ENCODE data around the gene FST.

Gene FST

GRCh38 chr5:53512539-53512938 lies 32.1 kb downstream of the FST start:
- Mint-ChIP-seq H3K27me3 (ENCODE audit: low read depth) (no peaks in the 10 kb centered on the region), H3K9me3 (peaks cover 26% of the 10 kb centered on the region), H3K4me3 (no peak overlapping the region), H3K27ac (no peak overlapping the region), H3K4me1 (no peaks in the 10 kb centered on the region), H3K36me3 (ENCODE audit: low read depth) (peaks cover 4% of the 10 kb centered on the region)
- TF ChIP-seq, protein P1, sequence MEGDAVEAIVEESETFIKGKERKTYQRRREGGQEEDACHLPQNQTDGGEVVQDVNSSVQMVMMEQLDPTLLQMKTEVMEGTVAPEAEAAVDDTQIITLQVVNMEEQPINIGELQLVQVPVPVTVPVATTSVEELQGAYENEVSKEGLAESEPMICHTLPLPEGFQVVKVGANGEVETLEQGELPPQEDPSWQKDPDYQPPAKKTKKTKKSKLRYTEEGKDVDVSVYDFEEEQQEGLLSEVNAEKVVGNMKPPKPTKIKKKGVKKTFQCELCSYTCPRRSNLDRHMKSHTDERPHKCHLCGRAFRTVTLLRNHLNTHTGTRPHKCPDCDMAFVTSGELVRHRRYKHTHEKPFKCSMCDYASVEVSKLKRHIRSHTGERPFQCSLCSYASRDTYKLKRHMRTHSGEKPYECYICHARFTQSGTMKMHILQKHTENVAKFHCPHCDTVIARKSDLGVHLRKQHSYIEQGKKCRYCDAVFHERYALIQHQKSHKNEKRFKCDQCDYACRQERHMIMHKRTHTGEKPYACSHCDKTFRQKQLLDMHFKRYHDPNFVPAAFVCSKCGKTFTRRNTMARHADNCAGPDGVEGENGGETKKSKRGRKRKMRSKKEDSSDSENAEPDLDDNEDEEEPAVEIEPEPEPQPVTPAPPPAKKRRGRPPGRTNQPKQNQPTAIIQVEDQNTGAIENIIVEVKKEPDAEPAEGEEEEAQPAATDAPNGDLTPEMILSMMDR (IDR thresholded peaks at IDR 0.05; ENCODE audit: unreplicated experiment in 3 of 3): no peak

DNA sequence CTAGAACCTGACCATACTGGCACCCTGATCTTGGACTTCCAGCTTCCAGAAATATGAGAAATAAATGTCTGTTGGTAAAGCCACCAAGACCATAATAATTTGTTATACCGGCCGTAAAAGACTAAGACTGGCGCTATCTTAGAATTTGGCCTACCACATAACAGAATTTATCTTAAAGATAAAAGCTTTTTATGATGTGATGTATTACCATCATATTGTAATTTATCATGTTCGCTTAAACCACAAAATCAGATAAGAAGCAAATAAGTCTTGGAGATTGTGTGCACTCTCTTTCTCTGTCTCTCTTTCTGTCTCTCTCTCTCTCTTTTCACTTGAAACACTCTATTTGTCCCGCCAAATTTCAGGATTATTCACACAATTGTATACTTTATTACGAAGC lies 35.6 kb downstream of the FST start:
- Mint-ChIP-seq H3K9me3 (peaks cover 20% of the 10 kb centered on the region), H3K36me3 (ENCODE audit: low read depth) (no peaks in the 10 kb centered on the region), H3K4me3 (no peak overlapping the region), H3K27ac (no peak overlapping the region), H3K27me3 (ENCODE audit: low read depth) (no peaks in the 10 kb centered on the region), H3K4me1 (no peaks in the 10 kb centered on the region)
- TF ChIP-seq, protein P1 (IDR thresholded peaks at IDR 0.05; ENCODE audit: unreplicated experiment in 3 of 3): no peak

- H3K4me3 Mint-ChIP-seq: no peak overlapping the region
- TF ChIP-seq, protein P1 (IDR thresholded peaks at IDR 0.05; ENCODE audit: unreplicated experiment in 3 of 3): no peak
- H3K27me3 Mint-ChIP-seq (ENCODE audit: low read depth): no peaks in the 10 kb centered on the region
- H3K9me3 Mint-ChIP-seq: peaks cover 18% of the 10 kb centered on the region
- H3K36me3 Mint-ChIP-seq (ENCODE audit: low read depth): no peaks in the 10 kb centered on the region
- no peaks in the 10 kb centered on the region for H3K4me1 Mint-ChIP-seq
- H3K27ac Mint-ChIP-seq: no peak overlapping the region
Measured at GRCh38 chr5:53520813-53521212, 40.4 kb downstream of the FST start.

All from nephron (organoid).